CD4-positive, alpha-beta T cell treated with Interleukin-17A for 4 hours (primary cell): ENCODE results near the gene PLP2.

Experiments used
- DNase-seq: peaks from one replicate; pipeline ENCODE4 v3.0.0-alpha.2; 2020; ENCODE audit warnings: mixed read lengths

Gene PLP2

GRCh38 chrX:49212209-49212608 lies 40.5 kb downstream of the PLP2 start:
- no peak for DNase-seq

GRCh38 chrX:49212861-49213260 lies 41.2 kb downstream of the PLP2 start:
- DNase-seq: no peak

GRCh38 chrX:49214416-49214815 lies 42.7 kb downstream of the PLP2 start:
- no peak for DNase-seq

GRCh38 chrX:49214996-49215526 lies 43.4 kb downstream of the PLP2 start:
- no peak for DNase-seq

GRCh38 chrX:49220100-49220499 lies 48.4 kb downstream of the PLP2 start:
- DNase-seq: no peak

GRCh38 chrX:49221868-49222267 lies 50.2 kb downstream of the PLP2 start:
- DNase-seq: no peak
